Lower leg skin (tissue), 3 donors: Measurements from ENCODE around the gene CFB.

Source experiments
- POLR2A ChIP-seq, 2 donors: fragments of 450-650 bp; IDR thresholded peaks; one replicate each; pipeline ENCODE4 v1.6.1; 2016 to 2017; ENCODE audit warnings: antibody characterized with exemption in 2 of 2, mild to moderate bottlenecking in 1 of 2, moderate library complexity in 1 of 2
- TF ChIP-seq, protein P1 (sequence below), 3 donors: fragments of 450-650 bp; IDR thresholded peaks; one replicate each; pipeline ENCODE4 v1.5.1; 2016; ENCODE audit warnings: antibody characterized with exemption in 3 of 3, mild to moderate bottlenecking in 3 of 3, moderate library complexity in 2 of 3

DNA sequence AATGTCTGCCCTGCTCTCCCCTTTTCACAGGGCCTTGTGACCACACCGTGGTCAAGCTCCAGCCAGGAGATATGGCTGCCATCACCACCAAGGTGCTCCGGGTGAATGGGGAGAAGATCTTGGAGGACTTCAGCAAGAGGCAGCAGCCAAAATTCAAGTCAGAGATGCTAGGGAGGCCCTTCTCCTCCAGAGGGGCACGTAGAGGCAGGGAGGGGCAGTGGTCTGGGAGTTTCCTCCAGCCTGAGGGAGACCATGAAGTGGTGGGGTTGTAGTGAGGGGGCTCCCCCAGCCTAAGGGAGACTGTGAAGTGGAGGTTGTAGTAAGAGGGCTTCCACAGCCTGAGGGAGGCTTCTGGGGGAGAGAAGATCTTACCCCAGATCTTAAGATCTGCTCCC is 22.0 kb downstream of the CFB start:
- no peak for TF ChIP-seq POLR2A (IDR thresholded peaks at IDR 0.05)
- TF ChIP-seq, protein P1, sequence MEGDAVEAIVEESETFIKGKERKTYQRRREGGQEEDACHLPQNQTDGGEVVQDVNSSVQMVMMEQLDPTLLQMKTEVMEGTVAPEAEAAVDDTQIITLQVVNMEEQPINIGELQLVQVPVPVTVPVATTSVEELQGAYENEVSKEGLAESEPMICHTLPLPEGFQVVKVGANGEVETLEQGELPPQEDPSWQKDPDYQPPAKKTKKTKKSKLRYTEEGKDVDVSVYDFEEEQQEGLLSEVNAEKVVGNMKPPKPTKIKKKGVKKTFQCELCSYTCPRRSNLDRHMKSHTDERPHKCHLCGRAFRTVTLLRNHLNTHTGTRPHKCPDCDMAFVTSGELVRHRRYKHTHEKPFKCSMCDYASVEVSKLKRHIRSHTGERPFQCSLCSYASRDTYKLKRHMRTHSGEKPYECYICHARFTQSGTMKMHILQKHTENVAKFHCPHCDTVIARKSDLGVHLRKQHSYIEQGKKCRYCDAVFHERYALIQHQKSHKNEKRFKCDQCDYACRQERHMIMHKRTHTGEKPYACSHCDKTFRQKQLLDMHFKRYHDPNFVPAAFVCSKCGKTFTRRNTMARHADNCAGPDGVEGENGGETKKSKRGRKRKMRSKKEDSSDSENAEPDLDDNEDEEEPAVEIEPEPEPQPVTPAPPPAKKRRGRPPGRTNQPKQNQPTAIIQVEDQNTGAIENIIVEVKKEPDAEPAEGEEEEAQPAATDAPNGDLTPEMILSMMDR (IDR thresholded peaks at IDR 0.05) = no peak
